A549 (cell line): ENCODE data around the gene C1QTNF1.

Source experiments
- CEBPB ChIP-seq, 2 experiments: fragments of >200 bp in 1 of 2; sonication (Bioruptor Twin) in 1 of 2; formaldehyde crosslinking in 1 of 2; IDR thresholded peaks; 2 replicates each; pipeline ENCODE4 v1.6.1; 2012 to 2016
- MYC ChIP-seq: IDR thresholded peaks from 2 replicates; pipeline ENCODE4 v1.6.1; 2012; ENCODE audit warnings: mild to moderate bottlenecking, inconsistent platforms, low read length, improper control_type of control experiment, borderline replicate concordance
- NPAS2 ChIP-seq: fragments of 250-450 bp; sonication (Bioruptor Pico); IDR thresholded peaks from 2 replicates; pipeline ENCODE4 v1.8.0; 2022; ENCODE audit warnings: mild to moderate bottlenecking, moderate library complexity, borderline replicate concordance
- POLR2A ChIP-seq: IDR thresholded peaks from 2 replicates; pipeline ENCODE4 v1.6.1; 2012; ENCODE audit warnings: mild to moderate bottlenecking, low read length
- POLR2AphosphoS2 ChIP-seq: conservative IDR thresholded peaks from 2 replicates; pipeline ENCODE4 v1.6.1; 2012; ENCODE audit warnings: low read length, improper control_type of control experiment, inconsistent platforms
- TF ChIP-seq, protein P1 (sequence below): fragments of >200 bp; sonication (Bioruptor Twin); formaldehyde crosslinking; IDR thresholded peaks from 3 replicates; pipeline ENCODE4 v1.5.1; 2016
- TF ChIP-seq, protein P2 (sequence below): fragments of 150-350 bp; IDR thresholded peaks from 2 replicates; pipeline ENCODE4 v1.6.1; 2014; ENCODE audit warnings: low read depth, mild to moderate bottlenecking, low read length
- TF ChIP-seq, protein P3 (sequence below): IDR thresholded peaks from 2 replicates; pipeline ENCODE4 v1.6.1; 2012

DNA sequence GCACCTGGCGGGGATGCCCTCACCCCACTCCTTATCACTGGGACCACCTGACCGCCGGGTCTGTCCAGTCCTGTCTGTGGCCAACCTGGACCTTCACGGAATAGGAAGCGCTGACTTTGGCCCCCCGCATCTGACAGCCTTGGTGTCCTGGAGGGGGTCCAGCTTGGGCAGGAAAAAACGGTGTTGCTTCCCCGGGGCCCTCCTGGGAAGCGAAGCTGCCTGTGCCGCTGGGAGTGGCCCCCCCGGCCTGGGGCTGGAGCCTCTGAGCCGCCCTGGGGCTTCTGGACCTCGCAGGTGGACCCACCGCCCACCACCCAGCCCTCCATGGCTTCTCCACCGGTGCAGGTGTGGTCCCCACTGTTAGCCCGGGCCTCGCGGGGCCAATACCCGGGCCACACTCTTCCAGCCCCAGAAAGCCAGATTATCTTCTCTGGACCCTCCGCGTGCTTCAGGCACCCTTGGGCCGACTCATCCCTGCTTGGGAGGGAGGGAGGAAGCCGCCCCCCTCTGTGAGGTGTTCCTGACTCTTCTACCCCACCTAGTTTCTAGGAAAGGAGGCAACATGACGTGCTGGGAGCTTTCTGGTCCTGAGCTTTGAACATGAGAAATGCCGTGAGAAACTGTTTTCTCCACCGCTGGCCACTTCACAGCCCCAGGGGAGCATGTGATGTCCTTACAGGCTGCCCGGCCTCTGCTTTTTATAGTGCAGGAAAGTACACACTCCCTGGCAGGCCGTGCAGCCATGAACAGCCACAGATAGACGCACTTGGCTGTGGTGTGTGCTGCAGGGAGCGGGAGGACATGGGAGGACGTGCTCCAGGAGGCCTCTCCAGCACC, 1.1 kb downstream of the C1QTNF1 start:
- TF ChIP-seq, protein P1, sequence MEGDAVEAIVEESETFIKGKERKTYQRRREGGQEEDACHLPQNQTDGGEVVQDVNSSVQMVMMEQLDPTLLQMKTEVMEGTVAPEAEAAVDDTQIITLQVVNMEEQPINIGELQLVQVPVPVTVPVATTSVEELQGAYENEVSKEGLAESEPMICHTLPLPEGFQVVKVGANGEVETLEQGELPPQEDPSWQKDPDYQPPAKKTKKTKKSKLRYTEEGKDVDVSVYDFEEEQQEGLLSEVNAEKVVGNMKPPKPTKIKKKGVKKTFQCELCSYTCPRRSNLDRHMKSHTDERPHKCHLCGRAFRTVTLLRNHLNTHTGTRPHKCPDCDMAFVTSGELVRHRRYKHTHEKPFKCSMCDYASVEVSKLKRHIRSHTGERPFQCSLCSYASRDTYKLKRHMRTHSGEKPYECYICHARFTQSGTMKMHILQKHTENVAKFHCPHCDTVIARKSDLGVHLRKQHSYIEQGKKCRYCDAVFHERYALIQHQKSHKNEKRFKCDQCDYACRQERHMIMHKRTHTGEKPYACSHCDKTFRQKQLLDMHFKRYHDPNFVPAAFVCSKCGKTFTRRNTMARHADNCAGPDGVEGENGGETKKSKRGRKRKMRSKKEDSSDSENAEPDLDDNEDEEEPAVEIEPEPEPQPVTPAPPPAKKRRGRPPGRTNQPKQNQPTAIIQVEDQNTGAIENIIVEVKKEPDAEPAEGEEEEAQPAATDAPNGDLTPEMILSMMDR, result no peak
- no peak for TF ChIP-seq POLR2A
- no peak for TF ChIP-seq MYC
- TF ChIP-seq POLR2AphosphoS2, result no peak
- TF ChIP-seq CEBPB (IDR thresholded peaks at IDR 0.05), result no peak
- TF ChIP-seq, protein P2, sequence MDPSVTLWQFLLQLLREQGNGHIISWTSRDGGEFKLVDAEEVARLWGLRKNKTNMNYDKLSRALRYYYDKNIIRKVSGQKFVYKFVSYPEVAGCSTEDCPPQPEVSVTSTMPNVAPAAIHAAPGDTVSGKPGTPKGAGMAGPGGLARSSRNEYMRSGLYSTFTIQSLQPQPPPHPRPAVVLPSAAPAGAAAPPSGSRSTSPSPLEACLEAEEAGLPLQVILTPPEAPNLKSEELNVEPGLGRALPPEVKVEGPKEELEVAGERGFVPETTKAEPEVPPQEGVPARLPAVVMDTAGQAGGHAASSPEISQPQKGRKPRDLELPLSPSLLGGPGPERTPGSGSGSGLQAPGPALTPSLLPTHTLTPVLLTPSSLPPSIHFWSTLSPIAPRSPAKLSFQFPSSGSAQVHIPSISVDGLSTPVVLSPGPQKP, result no peak
- TF ChIP-seq, protein P3, sequence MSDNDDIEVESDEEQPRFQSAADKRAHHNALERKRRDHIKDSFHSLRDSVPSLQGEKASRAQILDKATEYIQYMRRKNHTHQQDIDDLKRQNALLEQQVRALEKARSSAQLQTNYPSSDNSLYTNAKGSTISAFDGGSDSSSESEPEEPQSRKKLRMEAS, result no peak
- no peak for TF ChIP-seq NPAS2 (CRISPR knock-in tag)
